Activated CD8-positive, alpha-beta T cell treated with anti-CD3 and anti-CD28 coated beads for 36 hours (primary cell): ENCODE measurements around the gene LAIR2. TPM values are rescaled to one million over a fixed set of nuclear protein-coding genes. Genes with fewer than 3 reads are reported as not detected.

ENCODE experiments used
- ATAC-seq: fragments of 200-7000 bp; cut with Tn5 transposase; one replicate; pipeline ENCODE4 v1.10.0; 2021; ENCODE audit warnings: mild to moderate bottlenecking, moderate library complexity
- CTCF ChIA-PET: fragments of 350-600 bp; sonication (Branson Sonifier 250); formaldehyde crosslinking; loops from one replicate; lab custom pipeline; 2021; ENCODE audit warnings: antibody characterized with exemption; lab: Charles Lee
- POLR2A ChIA-PET: fragments of 350-600 bp; sonication (Branson Sonifier 250); formaldehyde crosslinking; loops from one replicate; lab custom pipeline; 2021; ENCODE audit warnings: antibody characterized with exemption; lab: Charles Lee
- DNase-seq: peaks from one replicate; pipeline ENCODE4 v3.0.0-alpha.2; 2020
- H3K27ac Mint-ChIP-seq: one replicate; pipeline ENCODE4 v1.8.0; 2021; ENCODE audit warnings: mild to moderate bottlenecking, mixed read lengths
- H3K27me3 Mint-ChIP-seq: one replicate; pipeline ENCODE4 v1.8.0; 2021; ENCODE audit warnings: mixed read lengths
- H3K36me3 Mint-ChIP-seq: one replicate; pipeline ENCODE4 v1.8.0; 2021; ENCODE audit warnings: low read depth, mixed read lengths
- H3K4me1 Mint-ChIP-seq: one replicate; pipeline ENCODE4 v1.8.0; 2021; ENCODE audit warnings: low read depth, mixed read lengths
- H3K4me3 Mint-ChIP-seq: one replicate; pipeline ENCODE4 v1.8.0; 2021; ENCODE audit warnings: mild to moderate bottlenecking, moderate library complexity, mixed read lengths
- H3K9me3 Mint-ChIP-seq: one replicate; pipeline ENCODE4 v1.8.0; 2021; ENCODE audit warnings: mixed read lengths
- intact Hi-C: fragments of 100-400 bp; cut with micrococcal nuclease; formaldehyde crosslinking; loops from one replicate; pipeline ENCODE4 v1.10.0; 2022
- total RNA-seq, 2 experiments: library from RNA; stranded (reverse); gene quantifications; one replicate each; pipeline ENCODE4 v1.2.3, GENCODE V29; 2021
- TF ChIP-seq, protein P1 (sequence below): fragments of 200-600 bp; IDR thresholded peaks from one replicate; pipeline ENCODE4 v1.8.0; 2022; ENCODE audit warnings: antibody characterized with exemption, mild to moderate bottlenecking

LAIR2 gene
- total RNA-seq, 2 experiments from 2014 or later, result 1.5 to 2.1 TPM

DNA sequence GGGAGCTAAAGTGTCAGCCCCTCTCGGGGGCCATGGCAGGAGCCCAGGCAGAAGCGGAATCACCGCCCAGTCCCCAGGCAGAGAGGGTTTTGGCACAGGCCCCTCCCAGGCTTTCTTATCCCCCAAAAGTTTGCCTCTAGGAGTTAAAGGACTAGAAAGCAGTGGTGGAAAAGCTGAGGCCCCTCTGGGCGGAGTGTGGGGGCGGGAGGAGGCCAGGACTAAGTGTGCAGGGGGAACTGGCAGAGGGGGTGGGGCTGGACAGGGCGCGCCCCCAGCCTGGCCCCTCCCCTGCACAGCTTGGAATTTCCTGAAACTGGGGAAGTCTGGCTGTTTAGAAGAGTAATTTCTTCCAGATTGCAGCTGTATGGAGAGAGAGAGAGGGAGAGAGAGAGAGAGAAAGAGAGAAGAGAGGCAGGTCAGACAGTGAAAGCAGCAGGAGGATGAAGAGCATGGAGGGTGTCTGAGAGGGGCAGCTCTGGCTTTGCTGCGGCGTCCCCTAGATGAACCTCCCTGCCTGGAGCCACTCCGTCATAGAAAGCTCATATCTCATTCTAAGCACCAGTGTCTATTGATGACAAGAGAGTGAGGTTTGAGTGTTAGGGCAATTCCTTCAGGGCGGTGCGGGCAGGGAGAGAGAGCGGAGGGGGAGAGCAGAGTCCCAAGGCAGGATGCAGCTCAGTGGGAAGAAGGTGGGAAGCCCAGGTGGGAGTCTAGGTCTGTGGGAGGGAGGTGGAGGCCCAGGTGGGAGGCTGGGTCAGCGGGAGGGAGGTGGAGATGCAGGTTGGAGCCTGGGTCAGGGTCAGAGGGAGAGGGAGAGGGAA lies 29.4 kb upstream of the LAIR2 start, which contains the start of gene CDC42EP5:
Gene CDC42EP5 (minus strand): TSS at position 226 of the 821 bp plus-strand sequence. CDS start 7,749 bp downstream, outside the sequence.
- POLR2A ChIA-PET, result interaction anchor here (0.6 to 0.9 kb wide), 2 partner anchors 39 to 71 kb away, joined by 3 to 4 read pairs; no protein-coding TSS in a partner anchor
- H3K27me3 Mint-ChIP-seq, result peaks cover 31% of the 10 kb centered on the region

DNA sequence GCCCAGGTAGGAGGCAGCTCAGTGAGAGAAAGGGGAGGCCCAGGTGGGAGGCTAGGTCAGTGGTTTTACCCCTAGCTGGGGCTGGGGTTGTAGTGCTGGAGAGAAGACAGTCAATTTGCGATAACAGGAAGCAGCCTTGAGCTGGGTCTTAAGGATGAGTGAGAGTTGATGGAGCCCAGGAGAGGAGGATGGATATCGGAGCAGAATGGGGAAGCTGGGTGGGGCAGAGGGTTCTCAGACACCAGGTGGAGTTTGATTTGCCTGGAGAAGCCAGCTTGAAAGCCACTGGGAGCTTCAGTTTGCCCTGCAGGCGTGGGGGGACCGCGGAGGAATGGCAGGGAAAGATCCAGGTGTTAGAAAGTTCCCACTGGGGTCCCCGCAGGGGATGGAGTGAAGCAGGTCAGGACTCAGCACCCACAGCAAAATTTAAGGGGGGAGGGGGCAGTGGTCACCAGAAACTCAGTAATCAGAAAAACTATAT lies 28.7 kb upstream of the LAIR2 start:
- no peak overlapping the region for H3K4me3 Mint-ChIP-seq
- no peak overlapping the region for H3K27ac Mint-ChIP-seq
- intact Hi-C loops, result no loop called here
- ChIA-PET CTCF (interaction anchor here (1.5 to 2.0 kb wide), 2 partner anchors 180 to 201 kb away, joined by 3 to 6 read pairs; no protein-coding TSS in a partner anchor), POLR2A (interaction anchor here (0.6 kb wide), 1 partner anchor 70 kb away, joined by 3 read pairs; no protein-coding TSS in a partner anchor)
- DNase-seq, result no peak
- peaks cover 32% of the 10 kb centered on the region for H3K27me3 Mint-ChIP-seq
- ATAC-seq, result no peak
- H3K9me3 Mint-ChIP-seq, result no peaks in the 10 kb centered on the region
- peaks cover 17% of the 10 kb centered on the region for H3K4me1 Mint-ChIP-seq
- no peaks in the 10 kb centered on the region for H3K36me3 Mint-ChIP-seq
- TF ChIP-seq, protein P1, sequence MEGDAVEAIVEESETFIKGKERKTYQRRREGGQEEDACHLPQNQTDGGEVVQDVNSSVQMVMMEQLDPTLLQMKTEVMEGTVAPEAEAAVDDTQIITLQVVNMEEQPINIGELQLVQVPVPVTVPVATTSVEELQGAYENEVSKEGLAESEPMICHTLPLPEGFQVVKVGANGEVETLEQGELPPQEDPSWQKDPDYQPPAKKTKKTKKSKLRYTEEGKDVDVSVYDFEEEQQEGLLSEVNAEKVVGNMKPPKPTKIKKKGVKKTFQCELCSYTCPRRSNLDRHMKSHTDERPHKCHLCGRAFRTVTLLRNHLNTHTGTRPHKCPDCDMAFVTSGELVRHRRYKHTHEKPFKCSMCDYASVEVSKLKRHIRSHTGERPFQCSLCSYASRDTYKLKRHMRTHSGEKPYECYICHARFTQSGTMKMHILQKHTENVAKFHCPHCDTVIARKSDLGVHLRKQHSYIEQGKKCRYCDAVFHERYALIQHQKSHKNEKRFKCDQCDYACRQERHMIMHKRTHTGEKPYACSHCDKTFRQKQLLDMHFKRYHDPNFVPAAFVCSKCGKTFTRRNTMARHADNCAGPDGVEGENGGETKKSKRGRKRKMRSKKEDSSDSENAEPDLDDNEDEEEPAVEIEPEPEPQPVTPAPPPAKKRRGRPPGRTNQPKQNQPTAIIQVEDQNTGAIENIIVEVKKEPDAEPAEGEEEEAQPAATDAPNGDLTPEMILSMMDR, result no peak

More for the DNA sequence above, 29.4 kb upstream of the LAIR2 start, which contains the start of gene CDC42EP5:
- H3K4me3 Mint-ChIP-seq, result no peak within 1 kb of the TSS
- no peaks in the 10 kb centered on the region for H3K36me3 Mint-ChIP-seq
- intact Hi-C loops, result no loop called here
- ATAC-seq (peak; percentile 66), DNase-seq (peak; percentile 51)
- H3K27ac Mint-ChIP-seq, result no peak within 1 kb of the TSS
- TF ChIP-seq, protein P1, result no peak
- CTCF ChIA-PET, result interaction anchor here (1.5 to 2.0 kb wide), 2 partner anchors 180 to 201 kb away, joined by 3 to 6 read pairs; no protein-coding TSS in a partner anchor
- peaks cover 17% of the 10 kb centered on the region for H3K4me1 Mint-ChIP-seq
- no peaks in the 10 kb centered on the region for H3K9me3 Mint-ChIP-seq

DNA sequence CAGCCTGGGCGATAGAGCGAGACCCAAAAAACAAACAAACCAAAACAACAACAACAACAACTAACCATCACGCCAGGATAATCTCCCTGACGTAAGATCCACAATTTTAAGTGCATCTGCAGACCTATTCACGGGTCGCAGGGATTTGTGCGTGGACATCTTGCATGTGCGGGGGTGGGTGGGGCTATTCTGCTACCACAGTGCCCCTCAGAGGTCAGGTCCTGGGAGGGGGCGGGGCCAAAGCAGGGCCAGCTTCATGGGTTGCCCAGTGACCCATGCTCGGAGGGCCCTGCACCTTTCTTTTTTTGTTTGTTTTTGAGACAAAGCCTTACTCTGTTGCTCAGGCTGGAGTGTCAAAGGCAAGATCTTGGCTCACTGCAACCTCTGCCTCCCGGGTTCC lies 26.9 kb upstream of the LAIR2 start:
- Mint-ChIP-seq H3K27me3 (peaks cover 20% of the 10 kb centered on the region), H3K27ac (no peak overlapping the region), H3K9me3 (no peaks in the 10 kb centered on the region), H3K4me3 (no peak overlapping the region), H3K4me1 (peaks cover 12% of the 10 kb centered on the region), H3K36me3 (no peaks in the 10 kb centered on the region)
- DNase-seq (no peak), ATAC-seq (no peak)
- intact Hi-C loops, result loop anchor here (5.0 kb wide), 1 partner anchor 197 kb away; no protein-coding TSS in a partner anchor
- ChIA-PET POLR2A (no interaction called here), CTCF (no interaction called here)
- TF ChIP-seq, protein P1, result no peak

DNA sequence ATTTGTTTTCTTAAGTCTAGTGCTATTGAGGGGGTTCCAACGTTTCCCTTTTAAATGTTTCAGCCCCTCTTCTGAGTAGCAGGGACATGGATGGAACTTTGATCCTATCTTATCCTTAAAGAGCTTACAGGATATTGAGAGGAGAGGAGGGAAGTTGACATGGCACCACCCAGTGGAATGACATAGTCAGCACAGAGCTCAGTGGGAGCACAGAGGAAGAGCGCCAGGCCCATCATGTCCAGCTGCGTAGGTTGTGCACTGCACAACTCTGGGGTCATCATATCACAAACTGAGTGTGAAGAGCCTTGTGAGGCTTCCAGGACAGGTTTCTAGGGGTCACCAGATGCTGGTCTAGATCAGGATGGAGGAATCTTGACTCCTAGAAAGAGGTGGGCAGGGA lies 25.0 kb upstream of the LAIR2 start:
- H3K27ac Mint-ChIP-seq, result no peak overlapping the region
- ATAC-seq (no peak), DNase-seq (no peak)
- H3K4me1 Mint-ChIP-seq, result peaks cover 11% of the 10 kb centered on the region
- H3K36me3 Mint-ChIP-seq, result no peaks in the 10 kb centered on the region
- TF ChIP-seq, protein P1, result no peak
- ChIA-PET POLR2A (no interaction called here), CTCF (interaction anchor here (1.3 to 6.6 kb wide), 4 partner anchors 174 to 203 kb away, joined by 3 to 66 read pairs (median 4); no protein-coding TSS in a partner anchor)
- intact Hi-C loops, result loop anchor here (5.0 kb wide), 1 partner anchor 195 kb away; no protein-coding TSS in a partner anchor
- no peaks in the 10 kb centered on the region for H3K9me3 Mint-ChIP-seq
- peaks cover 22% of the 10 kb centered on the region for H3K27me3 Mint-ChIP-seq
- H3K4me3 Mint-ChIP-seq, result no peak overlapping the region
